ENCODE data around the gene PRMT1. TPM values are rescaled to one million over a fixed set of nuclear protein-coding genes. Genes with fewer than 3 reads are reported as not detected.

PRMT1 gene
- total RNA-seq, 2 donors from 2014 or later = 45.4 to 71.2 TPM

- Histone ChIP-seq H3K27me3 (no peaks in the 10 kb centered on the region), H3K4me1 (peaks cover 22% of the 10 kb centered on the region), H3K4me3 (no peak overlapping the region), H3K9me3 (no peaks in the 10 kb centered on the region), H3K36me3 (replicated peaks in 1 of 2; ENCODE audit: insufficient read depth in 1 of 2, low read depth in 2 of 2) (peaks cover 7 to 17% of the 10 kb centered on the region in 2 donors), H3K27ac (no peak overlapping the region)
- intact Hi-C loops (cut with DNase I) = no loop called here
- no peak for ATAC-seq
- TF ChIP-seq POLR2A (IDR thresholded peaks at IDR 0.05) = no peak
- DNase-seq = no peak
- 91 to 95% methylated on average over 13 to 16 of the region's 16 CpGs for WGBS, 2 donors
These were observed 15.1 kb upstream of the PRMT1 start for GRCh38 chr19:49662011-49662410.

GRCh38 chr19:49663224-49663623 lies 13.8 kb upstream of the PRMT1 start:
- H3K36me3 ChIP-seq (replicated peaks in 1 of 2; ENCODE audit: insufficient read depth in 1 of 2, low read depth in 2 of 2) = peaks cover 7 to 11% of the 10 kb centered on the region in 2 donors
- H3K9me3 ChIP-seq = no peaks in the 10 kb centered on the region
- H3K27me3 ChIP-seq = no peaks in the 10 kb centered on the region
- H3K4me3 ChIP-seq = no peak overlapping the region
- H3K27ac ChIP-seq = peak overlapping the region in 2 of 4 donors; percentile 94
- intact Hi-C loops (cut with DNase I) = no loop called here
- WGBS, 2 donors = 78 to 85% methylated on average over 11 to 12 of the region's 12 CpGs
- TF ChIP-seq CTCF (IDR thresholded peaks at IDR 0.05) (no peak), POLR2A (IDR thresholded peaks at IDR 0.05) (no peak)
- no peak for ATAC-seq
- H3K4me1 ChIP-seq = peaks cover 23% of the 10 kb centered on the region
- DNase-seq = no peak

- peak overlapping the region; percentile 9 to 72 for H3K4me3 ChIP-seq
- intact Hi-C loops (cut with DNase I) = no loop called here
- TF ChIP-seq CTCF (IDR thresholded peaks at IDR 0.05) (peak in 6 of 7 experiments; percentile 10 to 53 (median 44)), POLR2A (IDR thresholded peaks at IDR 0.05) (peak; percentile 54 to 75 (median 72))
- no peaks in the 10 kb centered on the region for H3K9me3 ChIP-seq
- WGBS, 2 donors = 0 to 1% methylated on average over 27 to 53 of the region's 53 CpGs
- peaks cover 23% of the 10 kb centered on the region for H3K4me1 ChIP-seq
- peaks cover 5 to 7% of the 10 kb centered on the region in 2 donors for H3K36me3 ChIP-seq (replicated peaks in 1 of 2; ENCODE audit: insufficient read depth in 1 of 2, low read depth in 2 of 2)
- peak overlapping the region; percentile 78 to 94 (median 92) for H3K27ac ChIP-seq
- peak; percentile 75 for ATAC-seq
- no peaks in the 10 kb centered on the region for H3K27me3 ChIP-seq
- DNase-seq = peak; percentile 90 to 92 (median 91)
These were observed 12.7 kb upstream of the PRMT1 start for GRCh38 chr19:49664171-49665035.

- Histone ChIP-seq H3K9me3 (no peaks in the 10 kb centered on the region), H3K27me3 (no peaks in the 10 kb centered on the region), H3K27ac (peak overlapping the region; percentile 78 to 94 (median 92)), H3K36me3 (replicated peaks in 1 of 2; ENCODE audit: insufficient read depth in 1 of 2, low read depth in 2 of 2) (peaks cover 5 to 7% of the 10 kb centered on the region in 2 donors), H3K4me3 (peak overlapping the region; percentile 9 to 72), H3K4me1 (peaks cover 23% of the 10 kb centered on the region)
- intact Hi-C loops (cut with DNase I) = no loop called here
- no peak for ATAC-seq
- no peak for DNase-seq
- TF ChIP-seq POLR2A (IDR thresholded peaks at IDR 0.05) (no peak), CTCF (IDR thresholded peaks at IDR 0.05) (no peak)
- WGBS, 2 donors = 0% methylated on average over 7 of the region's 7 CpGs
These were observed 12.1 kb upstream of the PRMT1 start for GRCh38 chr19:49665036-49665350.

GRCh38 chr19:49665351-49666119 lies 11.5 kb upstream of the PRMT1 start, which contains the start of the genes BCL2L12 and IRF3:
Gene BCL2L12, plus strand, starts transcription at chr19:49665933. Its CDS starts 760 bp downstream, at chr19:49666693.
Gene IRF3, minus strand, starts transcription at chr19:49665857. Its CDS starts 1,019 bp downstream, at chr19:49664838.
- H3K36me3 ChIP-seq (replicated peaks in 1 of 2; ENCODE audit: insufficient read depth in 1 of 2, low read depth in 2 of 2) = peaks cover 5 to 7% of the 10 kb centered on the region in 2 donors
- peak; percentile 93 for ATAC-seq
- DNase-seq = peak; percentile 98 to 99 (median 98)

More at GRCh38 chr19:49665351-49666119, 11.5 kb upstream of the PRMT1 start, which contains the start of the genes BCL2L12 and IRF3:
- Histone ChIP-seq H3K4me1 (peaks cover 23% of the 10 kb centered on the region), H3K27ac (peak within 1 kb of the TSS; percentile 78 to 94 (median 92)), H3K9me3 (no peaks in the 10 kb centered on the region), H3K27me3 (no peaks in the 10 kb centered on the region), H3K4me3 (peak within 1 kb of the TSS; percentile 9 to 72)
- no peak for TF ChIP-seq CTCF (IDR thresholded peaks at IDR 0.05)
- peak; percentile 39 to 88 (median 82) for TF ChIP-seq POLR2A (IDR thresholded peaks at IDR 0.05)
- intact Hi-C loops (cut with DNase I) = no loop called here
- 0 to 1% methylated on average over 47 to 50 of the region's 50 CpGs for WGBS, 2 donors
